ENCODE data around the gene PPIL4. TPM values are rescaled to one million over a fixed set of nuclear protein-coding genes. Genes with fewer than 3 reads are reported as not detected.

PPIL4 gene
- total RNA-seq, 1 experiment from 2014 or later: 36.9 TPM

DNA sequence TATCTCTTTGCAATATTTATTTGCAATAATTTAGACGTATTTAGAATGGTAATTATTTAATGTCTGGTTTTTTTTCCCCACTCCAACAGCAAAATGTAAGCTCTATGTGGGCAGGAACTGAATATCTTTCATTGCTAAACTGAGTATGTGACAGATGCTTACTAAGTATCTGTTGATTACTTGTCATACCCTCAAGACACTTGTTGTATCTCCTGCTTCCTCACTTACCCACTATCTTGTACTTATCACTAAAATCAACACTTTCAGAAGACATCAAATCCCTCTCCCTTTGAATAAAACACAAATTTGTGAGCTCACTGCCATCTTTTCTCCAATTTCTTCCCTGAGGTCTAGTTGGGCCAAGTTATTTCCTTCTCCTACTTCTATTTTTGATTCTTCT lies 30.3 kb downstream of the PPIL4 start:
- no peaks in the 10 kb centered on the region for H3K27me3 ChIP-seq (ENCODE audit: insufficient read depth, low read length)
- TF ChIP-seq, protein P1, sequence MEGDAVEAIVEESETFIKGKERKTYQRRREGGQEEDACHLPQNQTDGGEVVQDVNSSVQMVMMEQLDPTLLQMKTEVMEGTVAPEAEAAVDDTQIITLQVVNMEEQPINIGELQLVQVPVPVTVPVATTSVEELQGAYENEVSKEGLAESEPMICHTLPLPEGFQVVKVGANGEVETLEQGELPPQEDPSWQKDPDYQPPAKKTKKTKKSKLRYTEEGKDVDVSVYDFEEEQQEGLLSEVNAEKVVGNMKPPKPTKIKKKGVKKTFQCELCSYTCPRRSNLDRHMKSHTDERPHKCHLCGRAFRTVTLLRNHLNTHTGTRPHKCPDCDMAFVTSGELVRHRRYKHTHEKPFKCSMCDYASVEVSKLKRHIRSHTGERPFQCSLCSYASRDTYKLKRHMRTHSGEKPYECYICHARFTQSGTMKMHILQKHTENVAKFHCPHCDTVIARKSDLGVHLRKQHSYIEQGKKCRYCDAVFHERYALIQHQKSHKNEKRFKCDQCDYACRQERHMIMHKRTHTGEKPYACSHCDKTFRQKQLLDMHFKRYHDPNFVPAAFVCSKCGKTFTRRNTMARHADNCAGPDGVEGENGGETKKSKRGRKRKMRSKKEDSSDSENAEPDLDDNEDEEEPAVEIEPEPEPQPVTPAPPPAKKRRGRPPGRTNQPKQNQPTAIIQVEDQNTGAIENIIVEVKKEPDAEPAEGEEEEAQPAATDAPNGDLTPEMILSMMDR (conservative IDR thresholded peaks at IDR 0.05): no peak
- peaks cover 3 to 46% (median 29%) of the 10 kb centered on the region in 3 experiments; a peak in 6 of 7 replicates for H3K36me3 Mint-ChIP-seq (ENCODE audit: insufficient read depth in 1 of 3, low read depth in 3 of 3)

More for the DNA sequence above, 30.3 kb downstream of the PPIL4 start:
- no peak overlapping the region for H2BK12ac ChIP-seq (ENCODE audit: insufficient read length, low read depth, low read length)
- H3K4me2 ChIP-seq (ENCODE audit: insufficient read depth, insufficient read length, low read length): no peak overlapping the region
- H3K4me1 ChIP-seq (ENCODE audit: insufficient read depth, low read length): no peaks in the 10 kb centered on the region
- H3K27ac ChIP-seq (ENCODE audit: insufficient read length, low read depth, low read length): no peak overlapping the region
- no peaks in the 10 kb centered on the region for H4K20me1 ChIP-seq (ENCODE audit: control insufficient read depth, insufficient read depth, insufficient read length)
- WGBS (ENCODE audit: extremely low coverage, insufficient read length, low lambda C conversion rate): no CpG with 5 or more reads among the region's 1 CpG
- no peak overlapping the region for H2BK20ac ChIP-seq (ENCODE audit: low read depth, low read length, poor library complexity, severe bottlenecking)
- Mint-ChIP-seq H3K4me1 (no peaks in the 10 kb centered on the region), H3K27ac (no peak overlapping the region), H3K27me3 (ENCODE audit: low read depth) (no peaks in the 10 kb centered on the region), H3K9me3 (no peaks in the 10 kb centered on the region), H3K4me3 (no peak overlapping the region)
- no peak overlapping the region for H2BK5ac ChIP-seq (ENCODE audit: insufficient read length, low read length)
- no peak for DNase-seq
- no peak overlapping the region for H4K8ac ChIP-seq (replicated peaks; ENCODE audit: insufficient read length, low read depth, low read length)
- no peak overlapping the region for H3T11ph ChIP-seq (ENCODE audit: low read length)
- H3K18ac ChIP-seq (ENCODE audit: insufficient read length, low read depth, low read length): no peak overlapping the region
- H2AFZ ChIP-seq (ENCODE audit: low read length): no peak overlapping the region
- no peaks in the 10 kb centered on the region for H3K79me2 ChIP-seq (ENCODE audit: insufficient read depth, low read length)
- no peak overlapping the region for H3K23ac ChIP-seq (ENCODE audit: insufficient read length, low read depth, low read length)
- H3K23me2 ChIP-seq (ENCODE audit: insufficient read length, low read depth, low read length, poor library complexity, severe bottlenecking): no peaks in the 10 kb centered on the region
- H2BK120ac ChIP-seq (ENCODE audit: low read depth, low read length, poor library complexity, severe bottlenecking): no peak overlapping the region
- H3K9me3 ChIP-seq (ENCODE audit: control insufficient read depth, low read depth, low read length): no peaks in the 10 kb centered on the region
- H3K79me1 ChIP-seq (ENCODE audit: insufficient read depth, low read depth, low read length, poor library complexity, severe bottlenecking): no peaks in the 10 kb centered on the region
- H2BK15ac ChIP-seq (ENCODE audit: low read depth, low read length): no peak overlapping the region
- no peak overlapping the region for H2AK5ac ChIP-seq (ENCODE audit: insufficient read length, low read length)
- H3K4ac ChIP-seq (ENCODE audit: low read depth, low read length): no peak overlapping the region
- H3K56ac ChIP-seq (ENCODE audit: insufficient read length, low read depth, low read length): no peak overlapping the region
- H4K5ac ChIP-seq (ENCODE audit: insufficient read length, low read depth, low read length): no peak overlapping the region
- H3K9ac ChIP-seq (ENCODE audit: extremely low read depth, insufficient read length, low read length): no peak overlapping the region
- no peak overlapping the region for H3K14ac ChIP-seq (ENCODE audit: insufficient read depth, low read length)
- H4K91ac ChIP-seq (ENCODE audit: insufficient read length, low read depth, low read length): no peak overlapping the region

Data from H9 (cell line).